Activated T-helper 2 cell treated with anti-CD3 and anti-CD28 coated beads, Interferon-gamma antibody, Interleukin-2, Interleukin-4, amounts not matched to agents 10 μg/mL and 5 μg/mL and 100 μg/mL, durations not matched to agents 14 hours and 24 hours and 36 hours (primary cell): ENCODE data around the gene DGKB. TPM values are rescaled to one million over a fixed set of nuclear protein-coding genes. Genes with fewer than 3 reads are reported as not detected.

ENCODE experiments used
- DNase-seq: peaks from one replicate; pipeline ENCODE4 v3.0.0; 2021; ENCODE audit warnings: low spot score
- H3K27ac Mint-ChIP-seq: one replicate; pipeline ENCODE4 v1.8.0; 2021; ENCODE audit warnings: mixed read lengths
- H3K27me3 Mint-ChIP-seq: one replicate; pipeline ENCODE4 v1.8.0; 2021; ENCODE audit warnings: low read depth, mixed read lengths
- H3K36me3 Mint-ChIP-seq: one replicate; pipeline ENCODE4 v1.8.0; 2021; ENCODE audit warnings: low read depth, mixed read lengths
- H3K4me1 Mint-ChIP-seq: one replicate; pipeline ENCODE4 v1.8.0; 2021; ENCODE audit warnings: low read depth, mixed read lengths
- H3K4me3 Mint-ChIP-seq: one replicate; pipeline ENCODE4 v1.8.0; 2021; ENCODE audit warnings: low read depth, mild to moderate bottlenecking, moderate library complexity, mixed read lengths
- H3K9me3 Mint-ChIP-seq: one replicate; pipeline ENCODE4 v1.8.0; 2021; ENCODE audit warnings: mixed read lengths
- intact Hi-C: fragments of 100-400 bp; cut with micrococcal nuclease; formaldehyde crosslinking; loops from one replicate; pipeline ENCODE4 v1.15.1; 2023
- total RNA-seq: library from RNA; stranded (reverse); gene quantifications from 2 replicates; pipeline ENCODE4 v1.2.3, GENCODE V29; 2022

The DGKB gene
- total RNA-seq, 1 donor from 2014 or later: not detected

DNA sequence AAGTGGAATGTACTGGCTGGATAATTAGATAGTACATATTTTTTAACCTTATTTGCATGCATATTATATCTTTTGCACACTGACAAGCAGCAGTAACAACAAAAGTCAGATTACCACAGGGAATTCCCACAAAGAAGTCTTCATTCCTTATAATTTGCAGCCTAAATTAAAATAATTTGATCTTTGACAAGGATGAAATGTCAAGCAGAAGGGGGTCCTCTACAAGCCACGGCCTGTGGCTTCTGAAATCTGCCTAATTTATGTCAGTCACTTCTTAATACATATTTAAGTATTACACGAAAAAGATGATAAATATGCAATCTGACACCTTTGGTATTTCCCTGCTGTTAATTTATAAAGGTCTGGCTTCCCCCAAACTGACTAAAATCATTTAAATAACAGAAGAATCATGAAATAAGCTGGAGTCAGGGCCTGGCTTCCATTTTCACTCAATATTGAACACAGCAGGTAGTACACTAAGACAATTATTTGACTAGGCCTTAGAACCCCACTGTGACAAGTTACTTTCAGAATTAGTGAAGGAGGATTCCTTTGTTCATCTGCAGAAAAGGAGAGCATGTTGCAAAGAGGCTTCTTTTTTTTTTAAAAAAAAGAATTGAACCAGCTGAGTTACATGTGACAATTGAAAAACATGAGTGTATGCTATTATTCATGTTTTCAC, 562.0 kb downstream of the DGKB start:
- H3K4me3 Mint-ChIP-seq: no peak overlapping the region
- no peaks in the 10 kb centered on the region for H3K27me3 Mint-ChIP-seq
- no peak for DNase-seq
- H3K4me1 Mint-ChIP-seq: no peaks in the 10 kb centered on the region
- H3K9me3 Mint-ChIP-seq: peaks cover 5% of the 10 kb centered on the region
- no peak overlapping the region for H3K27ac Mint-ChIP-seq
- intact Hi-C loops: no loop called here
- no peaks in the 10 kb centered on the region for H3K36me3 Mint-ChIP-seq

- no peaks in the 10 kb centered on the region for H3K27me3 Mint-ChIP-seq
- no peaks in the 10 kb centered on the region for H3K36me3 Mint-ChIP-seq
- no peak overlapping the region for H3K4me3 Mint-ChIP-seq
- intact Hi-C loops: no loop called here
- H3K9me3 Mint-ChIP-seq: peaks cover 5% of the 10 kb centered on the region
- no peak overlapping the region for H3K27ac Mint-ChIP-seq
- no peak for DNase-seq
- no peaks in the 10 kb centered on the region for H3K4me1 Mint-ChIP-seq
Observed at GRCh38 chr7:14339861-14340260, 562.7 kb downstream of the DGKB start.

GRCh38 chr7:14336256-14336655, 566.3 kb downstream of the DGKB start:
- Mint-ChIP-seq H3K4me1 (no peaks in the 10 kb centered on the region), H3K9me3 (peaks cover 5% of the 10 kb centered on the region), H3K27me3 (no peaks in the 10 kb centered on the region), H3K4me3 (no peak overlapping the region), H3K27ac (no peak overlapping the region), H3K36me3 (no peaks in the 10 kb centered on the region)
- intact Hi-C loops: no loop called here
- no peak for DNase-seq

DNA sequence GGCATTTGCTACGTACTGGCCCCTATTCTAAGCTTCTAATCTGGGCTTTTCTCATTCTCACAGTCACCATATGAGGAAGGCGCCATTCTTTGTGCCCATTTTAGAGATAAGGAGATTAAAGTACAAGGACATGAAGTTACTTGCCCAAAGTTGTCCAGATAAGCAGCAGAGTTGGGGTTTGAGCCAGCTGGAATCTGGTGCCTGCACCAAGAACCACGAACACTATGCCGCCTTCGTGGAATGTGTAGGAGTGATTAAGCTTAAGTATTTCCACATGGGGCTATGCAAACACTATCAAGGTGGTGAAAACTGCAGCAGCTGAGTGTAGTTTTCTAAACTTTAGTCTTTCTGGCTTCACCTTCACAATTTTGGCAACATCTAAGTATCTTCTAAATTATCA, 570.4 kb downstream of the DGKB start:
- intact Hi-C loops: no loop called here
- Mint-ChIP-seq H3K27me3 (no peaks in the 10 kb centered on the region), H3K4me1 (no peaks in the 10 kb centered on the region), H3K36me3 (no peaks in the 10 kb centered on the region), H3K9me3 (peaks cover 9% of the 10 kb centered on the region), H3K27ac (no peak overlapping the region), H3K4me3 (no peak overlapping the region)
- no peak for DNase-seq

DNA sequence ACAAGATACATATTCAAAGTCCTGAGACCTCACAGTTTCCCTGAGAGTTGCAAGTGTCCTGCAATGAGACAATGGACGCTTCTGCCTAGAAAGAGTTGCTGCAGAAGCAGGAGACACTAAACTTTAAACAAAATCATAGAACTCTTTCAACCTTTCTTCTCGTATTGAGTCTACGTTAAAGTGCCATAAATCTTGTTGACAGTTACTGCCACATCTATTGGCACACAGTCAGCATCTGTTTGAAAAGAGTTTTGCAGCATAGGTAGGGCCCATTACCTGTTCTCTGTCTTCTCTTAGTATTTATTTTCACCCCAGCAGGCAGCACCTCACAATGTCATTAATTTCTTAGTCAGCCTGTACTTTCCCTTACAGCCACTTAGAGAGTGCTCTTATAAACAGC, 577.8 kb downstream of the DGKB start:
- H3K9me3 Mint-ChIP-seq: peaks cover 21% of the 10 kb centered on the region
- no peaks in the 10 kb centered on the region for H3K27me3 Mint-ChIP-seq
- intact Hi-C loops: no loop called here
- no peaks in the 10 kb centered on the region for H3K36me3 Mint-ChIP-seq
- H3K4me1 Mint-ChIP-seq: no peaks in the 10 kb centered on the region
- no peak overlapping the region for H3K4me3 Mint-ChIP-seq
- no peak for DNase-seq
- no peak overlapping the region for H3K27ac Mint-ChIP-seq

- Mint-ChIP-seq H3K36me3 (no peaks in the 10 kb centered on the region), H3K4me3 (no peak overlapping the region), H3K9me3 (peaks cover 19% of the 10 kb centered on the region), H3K27me3 (no peaks in the 10 kb centered on the region), H3K27ac (no peak overlapping the region), H3K4me1 (no peaks in the 10 kb centered on the region)
- intact Hi-C loops: no loop called here
- no peak for DNase-seq
Observed at GRCh38 chr7:14322724-14323123, 579.8 kb downstream of the DGKB start.

- Mint-ChIP-seq H3K4me1 (no peaks in the 10 kb centered on the region), H3K4me3 (no peak overlapping the region), H3K27me3 (no peaks in the 10 kb centered on the region), H3K27ac (no peak overlapping the region), H3K36me3 (no peaks in the 10 kb centered on the region), H3K9me3 (peaks cover 19% of the 10 kb centered on the region)
- intact Hi-C loops: no loop called here
- DNase-seq: no peak
Observed at GRCh38 chr7:14321947-14322346, 580.6 kb downstream of the DGKB start.

- no peak overlapping the region for H3K4me3 Mint-ChIP-seq
- peaks cover 11% of the 10 kb centered on the region for H3K9me3 Mint-ChIP-seq
- no peaks in the 10 kb centered on the region for H3K36me3 Mint-ChIP-seq
- intact Hi-C loops: no loop called here
- H3K4me1 Mint-ChIP-seq: no peaks in the 10 kb centered on the region
- no peak overlapping the region for H3K27ac Mint-ChIP-seq
- no peaks in the 10 kb centered on the region for H3K27me3 Mint-ChIP-seq
- no peak for DNase-seq
Observed at GRCh38 chr7:14309432-14309831, 593.1 kb downstream of the DGKB start.

GRCh38 chr7:14305233-14305866, 597.2 kb downstream of the DGKB start:
- Mint-ChIP-seq H3K9me3 (peaks cover 17% of the 10 kb centered on the region), H3K4me3 (no peak overlapping the region), H3K36me3 (no peaks in the 10 kb centered on the region), H3K27me3 (no peaks in the 10 kb centered on the region), H3K4me1 (no peaks in the 10 kb centered on the region), H3K27ac (no peak overlapping the region)
- DNase-seq: no peak
- intact Hi-C loops: no loop called here

GRCh38 chr7:14303536-14303935, 599.0 kb downstream of the DGKB start:
- intact Hi-C loops: no loop called here
- no peaks in the 10 kb centered on the region for H3K4me1 Mint-ChIP-seq
- no peak overlapping the region for H3K4me3 Mint-ChIP-seq
- H3K36me3 Mint-ChIP-seq: no peaks in the 10 kb centered on the region
- no peaks in the 10 kb centered on the region for H3K27me3 Mint-ChIP-seq
- H3K9me3 Mint-ChIP-seq: peaks cover 15% of the 10 kb centered on the region
- no peak for DNase-seq
- no peak overlapping the region for H3K27ac Mint-ChIP-seq

DNA sequence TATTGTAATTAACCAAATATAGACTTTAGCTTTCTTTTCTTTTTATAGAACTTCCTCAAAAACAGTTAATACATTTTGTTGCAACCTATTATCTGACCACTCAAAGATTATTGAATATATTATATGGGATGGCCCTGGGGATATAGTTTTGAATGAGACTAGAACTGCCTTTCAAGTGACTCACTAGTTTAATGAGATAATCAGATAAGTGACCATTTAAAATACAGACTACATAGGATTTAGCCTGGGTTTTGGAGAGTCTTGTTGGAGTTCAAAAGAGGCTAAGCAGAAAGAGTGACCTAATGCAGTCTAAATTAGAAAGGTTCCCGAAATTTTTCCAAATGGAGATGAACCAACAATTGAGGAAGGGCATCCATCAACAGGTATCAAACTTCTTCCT, 607.9 kb downstream of the DGKB start:
- H3K4me1 Mint-ChIP-seq: no peaks in the 10 kb centered on the region
- no peak overlapping the region for H3K27ac Mint-ChIP-seq
- no peaks in the 10 kb centered on the region for H3K36me3 Mint-ChIP-seq
- H3K4me3 Mint-ChIP-seq: no peak overlapping the region
- H3K27me3 Mint-ChIP-seq: no peaks in the 10 kb centered on the region
- H3K9me3 Mint-ChIP-seq: peaks cover 30% of the 10 kb centered on the region
- no peak for DNase-seq
- intact Hi-C loops: no loop called here

- Mint-ChIP-seq H3K27me3 (no peaks in the 10 kb centered on the region), H3K4me3 (no peak overlapping the region), H3K9me3 (peaks cover 25% of the 10 kb centered on the region), H3K36me3 (no peaks in the 10 kb centered on the region), H3K4me1 (no peaks in the 10 kb centered on the region), H3K27ac (no peak overlapping the region)
- no peak for DNase-seq
- intact Hi-C loops: no loop called here
Observed at GRCh38 chr7:14293434-14293833, 609.1 kb downstream of the DGKB start.

DNA sequence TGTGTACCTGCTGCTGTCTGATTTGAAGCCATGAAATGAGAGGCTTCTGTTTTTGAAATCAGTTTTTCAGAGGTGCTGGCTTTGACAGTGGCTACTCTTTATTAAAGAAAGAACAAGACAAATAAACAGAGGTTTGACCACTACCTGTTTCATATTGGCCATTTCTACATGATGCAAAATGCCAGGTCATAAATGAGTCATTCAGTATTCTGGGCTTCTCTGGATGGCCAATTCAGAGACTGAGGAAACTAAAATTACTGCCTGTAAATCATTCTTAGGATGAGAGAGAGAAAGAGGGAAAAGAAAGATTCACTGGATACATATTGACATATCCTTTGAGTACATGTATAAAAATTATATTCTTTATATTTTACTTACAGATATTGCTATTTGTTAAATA, 609.8 kb downstream of the DGKB start:
- Mint-ChIP-seq H3K27me3 (no peaks in the 10 kb centered on the region), H3K36me3 (no peaks in the 10 kb centered on the region), H3K4me3 (no peak overlapping the region), H3K9me3 (peaks cover 23% of the 10 kb centered on the region), H3K27ac (no peak overlapping the region), H3K4me1 (no peaks in the 10 kb centered on the region)
- no peak for DNase-seq
- intact Hi-C loops: no loop called here
